GM19467 (cell line): ENCODE measurements around the gene CHST5.

ENCODE experiments used
- ATAC-seq: cut with Tn5 transposase; IDR thresholded peaks from one replicate; pipeline ENCODE4 v1.9.1; 2021; ENCODE audit warnings: mild to moderate bottlenecking, moderate library complexity; ENCODE audit not compliant: unreplicated experiment

The CHST5 gene

DNA sequence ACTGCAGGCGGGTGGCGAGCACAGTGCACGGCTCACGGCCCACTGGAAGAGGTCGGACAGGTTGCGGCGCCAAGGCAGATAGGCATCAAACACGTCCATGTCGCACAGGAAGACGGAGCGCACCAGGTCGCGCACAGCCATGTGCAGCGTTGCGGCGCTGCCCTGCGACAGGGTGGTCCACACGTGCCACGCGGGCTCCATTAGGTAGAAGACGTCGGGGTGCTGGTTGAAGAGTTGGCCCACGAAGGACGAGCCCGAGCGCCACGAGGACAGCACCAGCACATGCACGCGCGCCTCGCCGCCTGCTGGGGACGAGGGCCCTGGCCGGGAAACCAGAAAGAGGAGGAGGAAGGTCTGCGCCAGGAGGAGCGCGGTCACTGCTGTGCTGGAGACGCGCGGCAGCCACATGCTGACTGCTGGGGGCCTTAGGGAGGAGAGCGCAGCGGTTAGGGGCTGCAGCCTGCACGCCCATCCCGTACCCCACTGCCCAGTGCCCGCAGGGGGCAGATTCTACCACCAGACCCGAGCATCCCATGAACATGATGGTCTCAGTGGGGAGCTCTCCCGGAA is 56.4 kb downstream of the CHST5 start:
- ATAC-seq = no peak
